ENCODE data around the gene ASF1A.
A peak's percentile ranks its signal among the peaks of the same experiment; 100 is the strongest.

Gene ASF1A

GRCh38 chr6:118931436-118931835, 37.5 kb downstream of the ASF1A start:
- Histone ChIP-seq H3K4me3 (no peak overlapping the region), H3K9me3 (replicated peaks in 1 of 11) (peaks cover 0 to 2% (median 0%) of the 10 kb centered on the region in 11 experiments; a peak in 1 of 22 replicates), H3K27me3 (no peaks in the 10 kb centered on the region), H3K4me1 (peaks cover 10 to 27% (median 20%) of the 10 kb centered on the region in 10 experiments; a peak in 18 of 20 replicates), H3K36me3 (peaks cover 42 to 66% (median 57%) of the 10 kb centered on the region in 11 experiments), H4K20me1 (peaks cover 0 to 29% (median 20%) of the 10 kb centered on the region in 11 experiments; a peak in 15 of 22 replicates), H3K9ac (no peak overlapping the region), H3K27ac (no peak overlapping the region), H3K4me2 (no peak overlapping the region)
- no peak for TF ChIP-seq Cebpa-rat (IDR thresholded peaks at IDR 0.05)

- Histone ChIP-seq H3K4me2 (no peak overlapping the region), H3K9ac (no peak overlapping the region), H3K27me3 (no peaks in the 10 kb centered on the region), H3K36me3 (peaks cover 35 to 56% (median 48%) of the 10 kb centered on the region in 11 experiments), H3K9me3 (replicated peaks in 1 of 11) (peaks cover 0 to 9% (median 2%) of the 10 kb centered on the region in 11 experiments; a peak in 3 of 22 replicates), H3K4me3 (no peak overlapping the region), H3K4me1 (peaks cover 10 to 29% (median 24%) of the 10 kb centered on the region in 10 experiments; a peak in 18 of 20 replicates), H3K27ac (no peak overlapping the region), H4K20me1 (peaks cover 0 to 29% (median 20%) of the 10 kb centered on the region in 11 experiments; a peak in 15 of 22 replicates)
- TF ChIP-seq Cebpa-rat (IDR thresholded peaks at IDR 0.05): no peak
Measured at GRCh38 chr6:118932421-118932820, 38.5 kb downstream of the ASF1A start.

- Histone ChIP-seq H3K9ac (peak overlapping the region; percentile 87 to 97 (median 92); a peak in 17 of 22 replicates), H3K4me1 (peaks cover 10 to 29% (median 24%) of the 10 kb centered on the region in 10 experiments; a peak in 18 of 20 replicates), H3K4me3 (peak overlapping the region; percentile 75 to 92 (median 84)), H3K9me3 (replicated peaks in 1 of 11) (peaks cover 0 to 10% (median 5%) of the 10 kb centered on the region in 11 experiments; a peak in 4 of 22 replicates), H3K27ac (peak overlapping the region in 3 of 11 experiments; percentile 88 to 96 (median 91); a peak in 3 of 22 replicates), H4K20me1 (peaks cover 0 to 29% (median 20%) of the 10 kb centered on the region in 11 experiments; a peak in 15 of 22 replicates), H3K4me2 (peak overlapping the region; percentile 71 to 91 (median 83)), H3K36me3 (peaks cover 21 to 41% (median 33%) of the 10 kb centered on the region in 11 experiments), H3K27me3 (no peaks in the 10 kb centered on the region)
- no peak for TF ChIP-seq Cebpa-rat (IDR thresholded peaks at IDR 0.05)
Measured at GRCh38 chr6:118933855-118934460, 40.0 kb downstream of the ASF1A start.

GRCh38 chr6:118934461-118935330, 40.7 kb downstream of the ASF1A start, which contains the start of gene MCM9:
MCM9 (minus strand) TSS chr6:118935159; CDS start chr6:118931723, 3,436 bp downstream.
- Histone ChIP-seq H4K20me1 (peaks cover 0 to 29% (median 20%) of the 10 kb centered on the region in 11 experiments; a peak in 15 of 22 replicates), H3K27me3 (no peaks in the 10 kb centered on the region), H3K4me3 (peak within 1 kb of the TSS; percentile 75 to 92 (median 84)), H3K4me2 (peak within 1 kb of the TSS; percentile 71 to 91 (median 83)), H3K27ac (peak within 1 kb of the TSS; percentile 88 to 96 (median 92)), H3K36me3 (peaks cover 13 to 33% (median 26%) of the 10 kb centered on the region in 11 experiments), H3K9me3 (replicated peaks in 1 of 11) (peaks cover 0 to 11% (median 6%) of the 10 kb centered on the region in 11 experiments; a peak in 6 of 22 replicates), H3K9ac (peak within 1 kb of the TSS; percentile 87 to 97 (median 92)), H3K4me1 (peaks cover 10 to 29% (median 24%) of the 10 kb centered on the region in 10 experiments; a peak in 18 of 20 replicates)
- TF ChIP-seq Cebpa-rat (IDR thresholded peaks at IDR 0.05): no peak

- Histone ChIP-seq H3K9me3 (replicated peaks in 1 of 11) (peaks cover 0 to 16% (median 7%) of the 10 kb centered on the region in 11 experiments; a peak in 9 of 22 replicates), H3K27ac (peak overlapping the region; percentile 88 to 96 (median 92); a peak in 20 of 22 replicates), H3K4me1 (peaks cover 10 to 29% (median 24%) of the 10 kb centered on the region in 10 experiments; a peak in 18 of 20 replicates), H3K27me3 (no peaks in the 10 kb centered on the region), H3K4me2 (peak overlapping the region; percentile 68 to 91 (median 78)), H4K20me1 (peaks cover 0 to 29% (median 20%) of the 10 kb centered on the region in 11 experiments; a peak in 15 of 22 replicates), H3K9ac (peak overlapping the region; percentile 87 to 97 (median 92)), H3K36me3 (peaks cover 12 to 27% (median 21%) of the 10 kb centered on the region in 11 experiments), H3K4me3 (peak overlapping the region; percentile 75 to 92 (median 84))
- no peak for TF ChIP-seq Cebpa-rat (IDR thresholded peaks at IDR 0.05)
Measured at GRCh38 chr6:118935331-118935668, 41.3 kb downstream of the ASF1A start.

- H3K36me3 ChIP-seq: peaks cover 3 to 22% (median 13%) of the 10 kb centered on the region in 11 experiments; a peak in 21 of 22 replicates
- TF ChIP-seq Cebpa-rat (IDR thresholded peaks at IDR 0.05): no peak
- peaks cover 10 to 29% (median 24%) of the 10 kb centered on the region in 10 experiments; a peak in 18 of 20 replicates for H3K4me1 ChIP-seq
- H3K9ac ChIP-seq: peak overlapping the region in 2 of 11 experiments; percentile 87 to 91; a peak in 2 of 22 replicates
- H3K4me2 ChIP-seq: peak overlapping the region; percentile 68 to 91 (median 78)
- peaks cover 0 to 29% (median 20%) of the 10 kb centered on the region in 11 experiments; a peak in 15 of 22 replicates for H4K20me1 ChIP-seq
- peak overlapping the region in 6 of 10 experiments; percentile 75 to 87 (median 82); a peak in 4 of 20 replicates for H3K4me3 ChIP-seq
- peaks cover 0 to 24% (median 15%) of the 10 kb centered on the region in 11 experiments; a peak in 14 of 22 replicates for H3K9me3 ChIP-seq (replicated peaks in 1 of 11)
- no peak overlapping the region for H3K27ac ChIP-seq
- no peaks in the 10 kb centered on the region for H3K27me3 ChIP-seq
Measured at GRCh38 chr6:118935978-118936703, 42.2 kb downstream of the ASF1A start.

- no peak overlapping the region for H3K27ac ChIP-seq
- no peak overlapping the region for H3K4me3 ChIP-seq
- peaks cover 9 to 41% (median 29%) of the 10 kb centered on the region in 11 experiments for H3K9me3 ChIP-seq (replicated peaks in 1 of 11)
- no peak overlapping the region for H3K9ac ChIP-seq
- no peaks in the 10 kb centered on the region; a peak in 1 of 22 replicates for H4K20me1 ChIP-seq
- peaks cover 0 to 3% (median 0%) of the 10 kb centered on the region in 11 experiments; a peak in 3 of 22 replicates for H3K36me3 ChIP-seq
- peaks cover 3 to 19% (median 14%) of the 10 kb centered on the region in 10 experiments; a peak in 15 of 20 replicates for H3K4me1 ChIP-seq
- no peak for TF ChIP-seq Cebpa-rat (IDR thresholded peaks at IDR 0.05)
- H3K4me2 ChIP-seq: no peak overlapping the region
- H3K27me3 ChIP-seq: no peaks in the 10 kb centered on the region
Measured at GRCh38 chr6:118939683-118940082, 45.7 kb downstream of the ASF1A start.

GRCh38 chr6:118940770-118941169, 46.8 kb downstream of the ASF1A start:
- H3K36me3 ChIP-seq: peaks cover 0 to 3% (median 0%) of the 10 kb centered on the region in 11 experiments; a peak in 3 of 22 replicates
- no peaks in the 10 kb centered on the region for H3K27me3 ChIP-seq
- H3K4me1 ChIP-seq: peaks cover 3 to 14% (median 9%) of the 10 kb centered on the region in 10 experiments; a peak in 15 of 20 replicates
- no peak overlapping the region for H3K4me3 ChIP-seq
- no peak overlapping the region for H3K27ac ChIP-seq
- H3K9ac ChIP-seq: no peak overlapping the region
- no peak for TF ChIP-seq Cebpa-rat (IDR thresholded peaks at IDR 0.05)
- no peaks in the 10 kb centered on the region; a peak in 1 of 22 replicates for H4K20me1 ChIP-seq
- no peak overlapping the region for H3K4me2 ChIP-seq
- H3K9me3 ChIP-seq (replicated peaks in 1 of 11): peaks cover 19 to 50% (median 39%) of the 10 kb centered on the region in 11 experiments
